Measurements from ENCODE around the gene GDPD3.
A peak's percentile ranks its signal among the peaks of the same experiment; 100 is the strongest.
"Not testable (repeated sequence)": the region's sequence is repeated elsewhere in the genome, so short reads cannot be mapped to it uniquely, and the experiment has no call there.

GDPD3 gene

DNA sequence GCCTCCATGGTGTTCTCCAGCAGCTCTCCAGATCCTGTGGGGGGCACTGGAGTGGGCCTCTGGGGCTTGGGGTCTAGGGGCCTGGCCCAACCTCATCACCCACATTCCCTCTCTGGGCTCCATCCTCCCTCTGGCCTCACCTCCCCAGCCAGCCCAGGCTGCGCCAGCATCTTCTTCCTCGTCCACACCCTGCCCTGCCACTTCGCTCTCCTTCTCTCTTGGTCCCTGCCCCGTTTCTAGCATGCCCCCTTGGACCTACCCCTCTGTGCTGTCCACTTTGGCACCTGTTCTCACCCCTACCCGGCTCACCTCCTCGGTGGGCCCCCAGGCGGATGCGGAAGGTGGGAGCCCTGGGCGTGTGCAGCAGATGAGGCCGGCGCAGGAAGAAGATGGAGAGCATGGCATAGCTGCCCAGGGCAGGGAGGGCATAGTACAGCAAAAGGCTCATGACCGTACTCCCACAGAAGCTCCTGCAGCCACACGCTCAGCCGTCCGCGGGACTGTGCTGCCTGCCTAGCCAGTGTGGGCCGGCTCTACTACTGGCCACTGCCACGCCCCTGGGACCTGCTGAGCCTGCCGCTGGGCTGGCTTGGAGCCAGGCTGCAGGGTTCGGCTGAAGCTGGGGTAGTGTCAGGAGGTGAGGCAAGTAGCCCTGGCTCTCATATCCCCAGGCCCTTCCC lies at the start of gene GDPD3:
Gene GDPD3, minus strand, starts transcription at position 507 of the 680 bp plus-strand sequence. Its CDS starts 59 bp downstream, at position 448.
- no peak for DNase-seq (ENCODE audit: low spot score)

DNA sequence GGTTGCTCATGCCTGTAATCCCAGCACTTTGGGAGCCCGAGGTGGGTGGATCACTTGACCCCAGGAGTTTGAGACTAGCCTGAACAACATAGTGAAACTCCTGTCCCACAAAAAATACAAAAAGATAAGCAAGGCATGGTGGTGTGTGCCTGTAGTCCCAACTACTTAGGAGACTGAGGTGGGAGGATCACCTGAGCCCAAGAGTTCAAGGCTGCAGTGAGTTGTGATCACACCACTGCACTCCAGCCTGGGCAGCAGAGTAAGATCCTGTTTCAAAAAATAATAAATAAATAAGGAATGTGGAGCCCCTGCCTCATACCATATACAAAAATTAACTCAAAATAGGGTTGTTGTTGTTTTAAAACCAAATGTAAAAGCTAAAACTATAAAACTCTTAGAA lies 43.9 kb upstream of the GDPD3 start:
- no peak for DNase-seq (ENCODE audit: low spot score)

DNA sequence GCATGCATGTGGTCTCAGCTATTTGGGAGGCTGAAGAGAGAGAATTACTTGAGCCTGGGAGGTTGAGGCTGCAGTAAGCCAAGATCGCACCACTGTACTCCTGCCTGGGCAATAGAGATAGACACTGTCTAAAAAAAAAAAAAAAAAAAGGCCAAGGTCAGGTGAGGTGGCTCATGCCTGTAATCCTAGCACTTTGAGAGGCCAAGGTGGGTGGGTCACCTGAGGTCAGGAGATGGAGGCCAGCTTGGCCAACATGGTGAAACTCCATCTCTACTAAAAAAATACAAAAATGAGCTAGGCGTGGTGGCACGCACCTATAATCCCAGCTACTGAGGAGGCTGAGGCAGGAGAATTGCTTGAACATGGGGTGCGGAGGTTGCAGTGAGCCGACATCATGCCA lies 41.9 kb upstream of the GDPD3 start:
- DNase-seq (ENCODE audit: low spot score) = no peak

DNA sequence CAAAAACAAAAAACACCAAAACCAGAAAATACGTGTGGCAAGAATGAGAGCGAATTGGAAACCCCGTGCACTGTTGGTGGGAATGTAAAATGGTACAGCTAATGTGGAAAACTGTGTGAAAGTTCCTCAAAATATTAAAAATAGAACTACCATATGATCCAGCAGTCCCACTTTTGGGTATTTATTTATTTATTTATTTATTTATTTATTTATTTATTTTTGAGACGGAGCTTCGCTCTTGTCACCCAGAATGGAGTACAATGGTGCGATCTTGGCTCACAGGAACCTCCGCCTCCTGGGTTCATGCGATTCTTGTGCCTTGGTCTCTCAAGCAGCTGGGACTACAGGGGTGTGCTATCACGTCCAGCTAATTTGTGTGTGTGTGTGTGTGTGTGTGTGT lies 39.2 kb upstream of the GDPD3 start:
- no peak for DNase-seq (ENCODE audit: low spot score)

- DNase-seq (ENCODE audit: low spot score) = no peak
These were observed 37.8 kb upstream of the GDPD3 start for GRCh38 chr16:30151091-30151490.

- DNase-seq (ENCODE audit: low spot score) = no peak
These were observed 36.1 kb upstream of the GDPD3 start for GRCh38 chr16:30149250-30149930.

GRCh38 chr16:30147843-30148510 lies 34.6 kb upstream of the GDPD3 start:
- no peak for DNase-seq (ENCODE audit: low spot score)

- no peak for DNase-seq (ENCODE audit: low spot score)
These were observed 32.3 kb upstream of the GDPD3 start for GRCh38 chr16:30145657-30146056.

GRCh38 chr16:30144917-30145316 lies 31.6 kb upstream of the GDPD3 start:
- DNase-seq (ENCODE audit: low spot score) = no peak

GRCh38 chr16:30144017-30144416 lies 30.7 kb upstream of the GDPD3 start:
- no peak for DNase-seq (ENCODE audit: low spot score)

DNA sequence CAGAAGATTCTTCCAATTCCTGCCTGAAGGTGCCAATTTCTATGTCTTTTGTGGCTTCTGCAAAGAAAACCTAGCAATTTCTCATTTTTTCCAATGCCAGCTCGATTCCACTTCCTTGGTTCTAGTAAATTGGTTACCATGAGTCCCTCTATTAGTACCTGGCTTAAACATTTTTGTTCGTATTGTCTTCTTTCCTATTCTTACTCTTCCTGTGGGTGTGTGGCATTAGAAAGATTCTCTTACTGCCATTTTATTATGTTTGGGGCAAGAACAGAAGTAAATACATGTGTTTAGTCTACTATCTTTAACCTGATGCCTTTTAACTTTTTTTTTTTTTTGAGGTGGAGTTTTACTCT lies 30.0 kb upstream of the GDPD3 start:
- no peak for DNase-seq (ENCODE audit: low spot score)

DNA sequence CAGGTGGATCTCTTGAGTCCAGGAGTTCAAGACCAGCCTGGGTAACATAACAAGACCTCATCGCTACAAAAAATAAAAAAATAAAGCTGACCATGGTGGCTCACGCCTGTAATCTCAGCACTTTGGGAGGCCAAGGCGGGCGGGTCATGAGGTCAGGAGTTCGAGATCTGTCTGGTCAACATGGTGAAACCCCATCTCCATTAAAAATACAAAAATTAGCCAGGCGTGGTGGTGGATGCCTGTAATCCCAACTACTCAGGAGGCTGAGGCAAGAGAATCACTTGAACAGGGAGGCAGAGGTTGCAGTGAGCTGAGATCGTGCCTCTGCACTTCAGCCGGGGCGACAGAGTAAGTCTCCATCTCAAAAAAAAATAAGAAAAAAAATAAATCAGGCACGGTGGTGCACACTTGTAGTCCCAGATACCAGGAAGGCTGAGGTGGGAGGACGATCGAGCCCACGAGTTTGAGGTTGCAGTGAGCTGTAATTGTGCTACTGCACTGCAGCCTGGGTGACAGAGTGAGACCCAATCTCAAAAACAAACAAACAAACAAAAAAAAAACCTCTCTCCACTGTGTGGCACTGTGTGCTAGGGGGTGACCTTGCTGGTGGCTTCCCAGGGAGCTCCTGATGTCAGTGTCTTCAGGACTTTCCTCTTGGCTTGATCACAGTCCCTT lies 29.5 kb upstream of the GDPD3 start:
- no peak for DNase-seq (ENCODE audit: low spot score)

DNA sequence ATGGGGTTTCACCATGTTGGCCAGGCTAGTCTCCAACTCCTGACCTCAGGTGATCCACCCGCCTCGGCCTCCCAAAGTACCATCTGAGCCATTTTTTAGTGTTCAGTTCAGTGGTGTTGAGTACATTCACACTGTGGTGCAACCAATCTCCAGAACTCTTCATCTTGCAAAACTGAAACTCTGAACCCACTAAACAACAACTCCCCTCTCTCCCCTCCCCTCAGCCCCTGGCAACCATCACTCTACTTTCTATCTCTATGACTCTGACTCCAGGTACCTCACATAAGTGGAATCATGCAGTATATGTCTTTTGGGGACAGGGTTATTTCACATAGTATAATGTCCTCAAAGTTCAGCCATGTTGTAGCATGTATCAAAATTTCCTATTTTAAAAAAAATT lies 28.4 kb upstream of the GDPD3 start:
- no peak for DNase-seq (ENCODE audit: low spot score)

- no peak for DNase-seq (ENCODE audit: low spot score)
These were observed 26.5 kb upstream of the GDPD3 start for GRCh38 chr16:30139583-30140481.

GRCh38 chr16:30137897-30138296 lies 24.6 kb upstream of the GDPD3 start:
- peak; percentile 29 for DNase-seq (ENCODE audit: low spot score)

DNA sequence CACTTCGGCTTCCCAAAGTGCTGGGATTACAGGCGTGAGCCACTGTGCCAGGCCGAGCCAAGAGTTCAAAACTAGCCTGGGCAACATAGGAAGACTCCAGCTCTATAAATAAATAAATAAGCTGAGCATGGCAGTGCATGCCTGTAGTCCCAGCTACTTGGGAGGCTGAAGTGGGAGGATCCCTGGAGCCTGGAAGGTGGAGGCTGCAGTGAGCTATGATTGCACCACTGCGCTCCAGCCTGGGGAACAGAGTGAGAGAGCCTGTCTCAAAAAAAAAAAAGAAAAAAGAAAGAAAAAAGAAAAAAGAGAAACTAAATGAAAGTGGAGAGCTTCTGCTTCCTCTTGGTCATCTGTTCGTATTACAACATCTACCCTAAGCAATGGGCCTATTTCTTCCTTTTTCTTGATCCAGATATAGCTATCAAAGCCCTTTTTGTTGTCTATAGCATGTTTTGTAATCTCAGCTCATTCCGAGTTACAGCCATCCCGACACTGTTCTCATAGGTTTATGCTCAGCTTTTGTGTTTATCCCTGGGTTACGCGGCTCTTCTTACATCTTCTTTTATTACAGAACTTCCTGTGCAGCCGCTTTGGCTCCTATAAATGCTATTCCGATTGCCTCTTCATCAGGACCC lies 23.8 kb upstream of the GDPD3 start:
- peak; percentile 45 for DNase-seq (ENCODE audit: low spot score)

- DNase-seq (ENCODE audit: low spot score) = no peak
These were observed 19.3 kb upstream of the GDPD3 start for GRCh38 chr16:30132591-30132990.

DNA sequence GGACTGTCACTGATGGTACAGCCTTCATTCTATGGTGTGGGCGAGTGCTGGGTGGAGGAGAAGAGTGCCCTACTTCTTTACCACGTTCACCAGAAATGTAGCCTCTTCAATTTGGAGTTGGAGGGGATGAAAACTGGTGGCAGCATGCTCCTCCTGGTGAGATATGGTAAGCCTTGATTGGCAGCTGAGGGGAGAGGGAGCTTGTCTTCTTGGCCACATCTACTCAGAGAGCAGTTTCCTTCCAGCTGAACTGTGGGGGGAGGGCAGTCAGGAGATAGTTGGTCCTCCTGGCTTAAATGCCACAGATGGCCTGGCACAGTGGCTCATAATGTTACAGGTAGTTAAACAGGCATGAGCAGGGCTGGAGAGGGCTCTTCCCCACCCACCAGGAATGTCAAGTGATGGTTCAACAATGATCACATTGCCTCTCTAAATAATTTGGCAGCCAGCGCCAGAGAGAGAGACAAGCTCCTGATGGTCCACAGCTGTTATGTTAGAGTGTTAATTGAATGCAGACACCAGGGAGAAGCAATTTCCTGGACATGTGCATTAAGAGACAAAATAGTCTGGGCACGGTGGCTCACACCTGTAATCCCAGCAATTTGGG lies 18.6 kb upstream of the GDPD3 start:
- DNase-seq (ENCODE audit: low spot score) = no peak

- DNase-seq (ENCODE audit: low spot score) = no peak
These were observed 14.7 kb upstream of the GDPD3 start for GRCh38 chr16:30127993-30128392.

DNA sequence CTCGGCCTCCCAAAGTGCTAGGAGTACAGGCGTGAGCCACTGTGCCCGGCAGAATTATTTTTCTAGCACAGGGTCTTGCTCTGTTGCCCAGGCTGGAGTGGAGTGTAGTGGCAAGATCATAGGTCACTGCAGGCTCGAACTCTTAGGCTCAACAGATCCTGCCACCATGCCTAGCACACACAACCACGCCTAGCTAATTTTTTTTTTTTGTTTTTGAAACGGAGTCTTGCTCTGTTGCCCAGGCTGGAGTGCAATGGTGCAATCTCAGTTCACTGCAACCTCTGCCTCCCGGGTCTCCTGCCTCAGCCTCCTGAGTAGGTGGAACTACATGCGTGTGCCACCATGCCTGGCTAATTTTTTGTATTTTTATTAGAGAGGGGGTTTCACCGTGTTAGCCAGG lies 12.4 kb upstream of the GDPD3 start:
- DNase-seq (ENCODE audit: low spot score) = not testable (repeated sequence)

DNA sequence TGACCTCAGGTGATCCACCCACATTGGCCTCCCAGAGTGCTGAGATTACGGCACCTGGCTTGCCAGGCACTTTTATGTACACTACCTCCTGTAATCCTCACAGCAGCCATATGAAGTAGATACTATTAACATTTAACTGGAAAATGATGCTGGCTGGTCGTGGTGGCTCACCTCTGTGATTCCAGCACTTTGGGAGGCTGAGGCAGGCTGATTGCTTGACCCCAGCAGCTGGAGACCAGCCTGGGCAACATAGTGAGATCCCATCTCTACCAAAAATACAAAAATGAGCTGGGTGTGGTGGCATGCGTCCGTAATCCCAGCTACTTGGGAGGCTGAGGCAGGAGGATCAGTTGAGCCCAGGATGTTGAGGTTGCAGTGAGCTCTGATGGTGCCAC lies 11.6 kb upstream of the GDPD3 start:
- no peak for DNase-seq (ENCODE audit: low spot score)

Data from globus pallidus (tissue), 1 donor.